Mucosa of descending colon (tissue), 3 donors: ENCODE data around the gene IPO9. TPM values are rescaled to one million over a fixed set of nuclear protein-coding genes. Genes with fewer than 3 reads are reported as not detected.

ENCODE experiments used
- ATAC-seq: fragments of 200-7000 bp; cut with Tn5 transposase; one replicate; pipeline ENCODE4 v1.9.1; 2020; ENCODE audit warnings: mild to moderate bottlenecking, moderate library complexity
- DNase-seq, 3 donors: peaks; one replicate each; pipeline ENCODE4 v3.0.0-alpha.2; 2020
- H3K36me3 ChIP-seq: fragments of 200-600 bp; one replicate; pipeline ENCODE4 v1.8.0; 2021; ENCODE audit warnings: low read depth, mild to moderate bottlenecking
- H3K4me1 ChIP-seq: fragments of 200-600 bp; one replicate; pipeline ENCODE4 v1.8.0; 2021; ENCODE audit warnings: low read depth, mild to moderate bottlenecking
- H3K4me3 ChIP-seq: fragments of 200-600 bp; one replicate; pipeline ENCODE4 v1.8.0; 2021; ENCODE audit warnings: mild to moderate bottlenecking
- H3K9me3 ChIP-seq: fragments of 200-600 bp; one replicate; pipeline ENCODE4 v1.8.0; 2021; ENCODE audit warnings: mild to moderate bottlenecking
- CTCF ChIP-seq: fragments of 200-600 bp; IDR thresholded peaks from one replicate; pipeline ENCODE4 v1.8.0; 2022; ENCODE audit warnings: antibody characterized with exemption, mild to moderate bottlenecking
- intact Hi-C, 2 donors: fragments of 100-400 bp; cut with DNase I in 1 of 2; cut with micrococcal nuclease in 1 of 2; formaldehyde crosslinking; loops; one replicate each; pipeline versions ENCODE4 v1.11.0 to v1.11.1; 2022; cut with DNase I, micrococcal nuclease
- total RNA-seq, 3 donors: library from RNA; stranded (reverse); fragmentation: NEBNext Ultra II Directional in 2 of 3; extraction: Animal tissue kit (Norgen Biotek cat#: 25700) in 2 of 3; gene quantifications; one replicate each; pipeline versions ENCODE4 v1.2.1 to v1.2.4, GENCODE V29; 2021 to 2023
- donor health status: DM: no; HTN: no; CAD: no; lungs with moderate emphysema.
- donor health status: DM: no; HTN: no; CAD: no.
- donor health status: DM: no; HTN: yes; CAD: no.

Gene IPO9
- total RNA-seq, 3 donors from 2014 or later, result 25.9 to 33.9 (median 28.4) TPM

DNA sequence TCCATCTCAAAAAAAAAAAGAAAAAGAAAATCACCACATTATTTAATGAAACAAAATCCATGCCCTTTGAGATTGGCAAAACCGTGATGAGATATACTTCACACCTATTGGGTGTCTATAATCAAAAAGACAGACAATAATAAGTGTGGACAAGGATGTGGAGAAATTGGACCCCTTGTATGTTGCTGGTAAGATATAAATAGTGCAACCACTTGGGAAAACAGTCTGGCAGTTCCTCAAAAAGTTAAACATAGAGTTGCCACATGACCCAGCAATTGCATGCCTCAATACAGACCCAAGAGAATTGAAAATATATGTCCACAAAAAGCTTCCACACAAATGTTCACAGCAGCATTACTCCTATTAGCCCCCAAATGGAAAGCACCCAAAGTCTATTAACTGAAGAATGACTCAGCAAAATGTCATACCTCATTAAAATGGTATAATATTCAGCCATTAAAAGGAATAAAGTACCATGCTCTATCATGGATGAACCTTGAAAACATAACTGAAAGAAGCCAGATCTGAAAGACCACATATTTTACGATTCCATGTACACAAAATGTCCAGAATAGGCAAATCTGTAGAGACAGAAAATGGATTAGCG, 93.1 kb downstream of the IPO9 start:
- H3K4me1 ChIP-seq, result no peaks in the 10 kb centered on the region
- TF ChIP-seq CTCF, result no peak
- ATAC-seq (no peak), DNase-seq (no peak)
- no peaks in the 10 kb centered on the region for H3K36me3 ChIP-seq
- no peak overlapping the region for H3K4me3 ChIP-seq
- intact Hi-C loops, result no loop called here
- H3K9me3 ChIP-seq, result no peaks in the 10 kb centered on the region

DNA sequence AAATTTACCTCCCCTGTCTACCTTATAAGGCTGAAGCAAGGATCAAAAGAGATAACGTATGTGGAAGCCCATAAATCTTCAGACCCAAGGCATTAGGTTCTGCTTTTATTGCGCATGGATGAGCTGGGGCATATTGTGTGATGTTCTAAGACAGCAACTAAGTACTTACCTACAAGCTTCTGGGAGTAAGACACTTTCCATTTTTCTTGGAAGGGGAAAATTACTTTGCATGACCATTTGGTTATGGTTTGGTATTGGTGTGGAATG, 96.3 kb downstream of the IPO9 start:
- no peaks in the 10 kb centered on the region for H3K4me1 ChIP-seq
- ATAC-seq, result no peak
- no peaks in the 10 kb centered on the region for H3K36me3 ChIP-seq
- intact Hi-C loops, result no loop called here
- no peaks in the 10 kb centered on the region for H3K9me3 ChIP-seq
- TF ChIP-seq CTCF, result no peak
- H3K4me3 ChIP-seq, result no peak overlapping the region
- no peak for DNase-seq

- no peak for TF ChIP-seq CTCF
- DNase-seq (no peak), ATAC-seq (no peak)
- no peak overlapping the region for H3K4me3 ChIP-seq
- no peaks in the 10 kb centered on the region for H3K4me1 ChIP-seq
- H3K36me3 ChIP-seq, result no peaks in the 10 kb centered on the region
- no peaks in the 10 kb centered on the region for H3K9me3 ChIP-seq
- intact Hi-C loops, result no loop called here
These were observed 97.2 kb downstream of the IPO9 start for GRCh38 chr1:201925981-201926645.

DNA sequence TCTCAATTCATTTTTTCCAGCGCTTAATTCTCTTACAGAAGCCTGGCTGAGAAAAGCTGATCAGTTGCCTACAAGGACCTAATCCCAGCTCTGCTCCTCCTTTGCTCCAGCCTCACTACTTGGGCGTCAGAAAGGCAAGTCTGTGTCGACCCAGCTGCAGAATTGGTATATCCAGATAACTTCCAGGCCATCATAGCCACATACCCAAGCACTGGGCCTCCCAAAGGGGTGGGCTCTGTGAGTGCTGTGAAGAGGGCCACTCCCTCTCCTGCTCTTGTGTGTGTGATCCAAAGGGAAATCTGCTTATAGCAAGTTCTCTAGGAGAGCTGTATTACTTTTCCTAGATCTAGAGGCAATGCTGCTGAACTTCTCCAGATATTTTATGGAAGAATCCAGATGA, 99.3 kb downstream of the IPO9 start:
- no peak for ATAC-seq
- DNase-seq, result no peak
- no peaks in the 10 kb centered on the region for H3K36me3 ChIP-seq
- H3K4me3 ChIP-seq, result no peak overlapping the region
- intact Hi-C loops, result no loop called here
- no peaks in the 10 kb centered on the region for H3K9me3 ChIP-seq
- no peaks in the 10 kb centered on the region for H3K4me1 ChIP-seq
- TF ChIP-seq CTCF, result no peak

GRCh38 chr1:201930137-201930536, 101.2 kb downstream of the IPO9 start:
- H3K4me1 ChIP-seq, result no peaks in the 10 kb centered on the region
- ATAC-seq, result no peak
- intact Hi-C loops, result no loop called here
- no peak overlapping the region for H3K4me3 ChIP-seq
- TF ChIP-seq CTCF, result no peak
- no peak for DNase-seq
- H3K36me3 ChIP-seq, result no peaks in the 10 kb centered on the region
- H3K9me3 ChIP-seq, result no peaks in the 10 kb centered on the region

GRCh38 chr1:201930803-201931202, 101.8 kb downstream of the IPO9 start:
- DNase-seq, result no peak
- Histone ChIP-seq H3K4me3 (no peak overlapping the region), H3K4me1 (no peaks in the 10 kb centered on the region), H3K36me3 (no peaks in the 10 kb centered on the region), H3K9me3 (no peaks in the 10 kb centered on the region)
- intact Hi-C loops, result no loop called here
- ATAC-seq, result no peak
- no peak for TF ChIP-seq CTCF
